T-helper 2 cell treated with Interferon-gamma antibody and Interleukin-4, amounts not matched to agents 5 μg/mL and 100 μg/mL, for 36 hours (primary cell): Measurements from ENCODE around the gene SCTR.

Experiments
- DNase-seq: peaks from one replicate; pipeline ENCODE4 v3.0.0; 2021; ENCODE audit warnings: low spot score
- H3K27ac Mint-ChIP-seq: one replicate; pipeline ENCODE4 v1.8.0; 2021; ENCODE audit warnings: mild to moderate bottlenecking, mixed read lengths
- H3K27me3 Mint-ChIP-seq: one replicate; pipeline ENCODE4 v1.8.0; 2021; ENCODE audit warnings: low read depth, mixed read lengths
- H3K36me3 Mint-ChIP-seq: one replicate; pipeline ENCODE4 v1.8.0; 2021; ENCODE audit warnings: low read depth, mixed read lengths
- H3K4me1 Mint-ChIP-seq: one replicate; pipeline ENCODE4 v1.8.0; 2021; ENCODE audit warnings: low read depth, mixed read lengths
- H3K4me3 Mint-ChIP-seq: one replicate; pipeline ENCODE4 v1.8.0; 2022; ENCODE audit warnings: mild to moderate bottlenecking, moderate library complexity, mixed read lengths
- H3K9me3 Mint-ChIP-seq: one replicate; pipeline ENCODE4 v1.8.0; 2021; ENCODE audit warnings: mixed read lengths

Gene SCTR

GRCh38 chr2:119488245-119489214 is 35.8 kb downstream of the SCTR start:
- H3K36me3 Mint-ChIP-seq = no peaks in the 10 kb centered on the region
- no peak overlapping the region for H3K4me3 Mint-ChIP-seq
- H3K27ac Mint-ChIP-seq = no peak overlapping the region
- H3K4me1 Mint-ChIP-seq = no peaks in the 10 kb centered on the region
- peak; percentile 3 for DNase-seq
- no peaks in the 10 kb centered on the region for H3K9me3 Mint-ChIP-seq
- H3K27me3 Mint-ChIP-seq = no peaks in the 10 kb centered on the region

GRCh38 chr2:119487434-119488244 is 36.6 kb downstream of the SCTR start:
- no peak for DNase-seq
- H3K36me3 Mint-ChIP-seq = no peaks in the 10 kb centered on the region
- H3K9me3 Mint-ChIP-seq = no peaks in the 10 kb centered on the region
- H3K4me1 Mint-ChIP-seq = no peaks in the 10 kb centered on the region
- no peaks in the 10 kb centered on the region for H3K27me3 Mint-ChIP-seq
- H3K27ac Mint-ChIP-seq = no peak overlapping the region
- H3K4me3 Mint-ChIP-seq = no peak overlapping the region

- Mint-ChIP-seq H3K36me3 (no peaks in the 10 kb centered on the region), H3K4me3 (no peak overlapping the region), H3K9me3 (no peaks in the 10 kb centered on the region), H3K27me3 (no peaks in the 10 kb centered on the region), H3K4me1 (no peaks in the 10 kb centered on the region), H3K27ac (no peak overlapping the region)
- DNase-seq = peak; percentile 2
Observed at GRCh38 chr2:119486886-119487285, 37.4 kb downstream of the SCTR start.

- Mint-ChIP-seq H3K4me3 (no peak overlapping the region), H3K27me3 (no peaks in the 10 kb centered on the region), H3K4me1 (no peaks in the 10 kb centered on the region)
Observed at GRCh38 chr2:119486196-119486827, 38.0 kb downstream of the SCTR start.

GRCh38 chr2:119485336-119486110 is 38.8 kb downstream of the SCTR start:
- Mint-ChIP-seq H3K4me1 (no peaks in the 10 kb centered on the region), H3K9me3 (no peaks in the 10 kb centered on the region), H3K27me3 (no peaks in the 10 kb centered on the region), H3K27ac (no peak overlapping the region), H3K4me3 (no peak overlapping the region), H3K36me3 (no peaks in the 10 kb centered on the region)
- no peak for DNase-seq

More at GRCh38 chr2:119486196-119486827, 38.0 kb downstream of the SCTR start:
- H3K36me3 Mint-ChIP-seq = no peaks in the 10 kb centered on the region
- no peaks in the 10 kb centered on the region for H3K9me3 Mint-ChIP-seq
- no peak overlapping the region for H3K27ac Mint-ChIP-seq
- DNase-seq = no peak

- H3K27ac Mint-ChIP-seq = no peak overlapping the region
- no peaks in the 10 kb centered on the region for H3K4me1 Mint-ChIP-seq
- DNase-seq = no peak
- H3K36me3 Mint-ChIP-seq = no peaks in the 10 kb centered on the region
- H3K4me3 Mint-ChIP-seq = no peak overlapping the region
- no peaks in the 10 kb centered on the region for H3K27me3 Mint-ChIP-seq
- no peaks in the 10 kb centered on the region for H3K9me3 Mint-ChIP-seq
Observed at GRCh38 chr2:119484834-119485233, 39.4 kb downstream of the SCTR start.

GRCh38 chr2:119483896-119484718 is 40.2 kb downstream of the SCTR start:
- Mint-ChIP-seq H3K36me3 (no peaks in the 10 kb centered on the region), H3K9me3 (no peaks in the 10 kb centered on the region), H3K4me3 (no peak overlapping the region), H3K4me1 (no peaks in the 10 kb centered on the region), H3K27ac (no peak overlapping the region), H3K27me3 (no peaks in the 10 kb centered on the region)
- no peak for DNase-seq

- no peaks in the 10 kb centered on the region for H3K9me3 Mint-ChIP-seq
- H3K4me3 Mint-ChIP-seq = no peak overlapping the region
- H3K27ac Mint-ChIP-seq = no peak overlapping the region
- no peaks in the 10 kb centered on the region for H3K4me1 Mint-ChIP-seq
- DNase-seq = no peak
- H3K27me3 Mint-ChIP-seq = no peaks in the 10 kb centered on the region
- no peaks in the 10 kb centered on the region for H3K36me3 Mint-ChIP-seq
Observed at GRCh38 chr2:119483395-119483753, 40.9 kb downstream of the SCTR start.

GRCh38 chr2:119482481-119483394 is 41.5 kb downstream of the SCTR start:
- Mint-ChIP-seq H3K4me1 (no peaks in the 10 kb centered on the region), H3K9me3 (no peaks in the 10 kb centered on the region), H3K27me3 (no peaks in the 10 kb centered on the region), H3K4me3 (no peak overlapping the region), H3K27ac (no peak overlapping the region), H3K36me3 (no peaks in the 10 kb centered on the region)
- DNase-seq = no peak

GRCh38 chr2:119481501-119482455 is 42.5 kb downstream of the SCTR start:
- H3K36me3 Mint-ChIP-seq = no peaks in the 10 kb centered on the region
- DNase-seq = no peak
- no peaks in the 10 kb centered on the region for H3K9me3 Mint-ChIP-seq
- no peak overlapping the region for H3K27ac Mint-ChIP-seq
- no peaks in the 10 kb centered on the region for H3K4me1 Mint-ChIP-seq
- no peak overlapping the region for H3K4me3 Mint-ChIP-seq
- H3K27me3 Mint-ChIP-seq = no peaks in the 10 kb centered on the region

GRCh38 chr2:119480718-119481142 is 43.6 kb downstream of the SCTR start:
- Mint-ChIP-seq H3K36me3 (no peaks in the 10 kb centered on the region), H3K4me1 (no peaks in the 10 kb centered on the region), H3K9me3 (no peaks in the 10 kb centered on the region), H3K27ac (no peak overlapping the region), H3K27me3 (no peaks in the 10 kb centered on the region), H3K4me3 (no peak overlapping the region)
- no peak for DNase-seq
